H1 (cell line): Measurements from ENCODE around the gene MYO1D. TPM values are rescaled to one million over a fixed set of nuclear protein-coding genes. Genes with fewer than 3 reads are reported as not detected.

Source experiments
- CTCF ChIA-PET: fragments of 300-600 bp; sonication (Branson Sonifier 250); formaldehyde crosslinking; loops from one replicate; lab custom pipeline; 2021; ENCODE audit not compliant: partially characterized antibody; lab: Charles Lee
- POLR2A ChIA-PET: fragments of 300-600 bp; sonication (Branson Sonifier 250); formaldehyde crosslinking; loops from one replicate; lab custom pipeline; 2021; ENCODE audit warnings: inconsistent platforms; ENCODE audit not compliant: partially characterized antibody; lab: Charles Lee
- DNase-seq, 2 experiments: peaks; one replicate each; pipeline versions ENCODE4 v3.0.0 to v3.0.0-alpha.2; 2010 to 2022; ENCODE audit warnings: low spot score in 2 of 2, low read depth in 1 of 2, mixed read lengths in 1 of 2
- FAIRE-seq: peaks from 2 replicates; lab custom pipeline; 2011; peaks lifted over from hg19 to GRCh38; lab: Jason Lieb, UNC
- H2AFZ ChIP-seq: 2 replicates; pipeline ENCODE4 v1.8.1; 2012; ENCODE audit warnings: low read length, inconsistent platforms
- H2AK5ac ChIP-seq: 2 replicates; pipeline ENCODE4 v1.6.1; 2013; ENCODE audit warnings: low read depth, low read length
- H2BK120ac ChIP-seq: replicated peaks from 2 replicates; pipeline ENCODE3; 2013; ENCODE audit warnings: low read depth, low read length, inconsistent platforms
- H2BK12ac ChIP-seq: 2 replicates; pipeline ENCODE4 v1.6.1; 2013; ENCODE audit warnings: low read depth, low read length
- H2BK15ac ChIP-seq: 2 replicates; pipeline ENCODE4 v1.6.1; 2013; ENCODE audit warnings: low read length
- H2BK20ac ChIP-seq: 2 replicates; pipeline ENCODE4 v1.6.1; 2013; ENCODE audit warnings: low read length
- H2BK5ac ChIP-seq: 2 replicates; pipeline ENCODE4 v1.6.1; 2013; ENCODE audit warnings: low read depth, low read length
- H3K14ac ChIP-seq: 2 replicates; pipeline ENCODE4 v1.6.1; 2013; ENCODE audit warnings: inconsistent platforms; ENCODE audit not compliant: insufficient read length
- H3K18ac ChIP-seq: 2 replicates; pipeline ENCODE4 v1.6.1; 2013; ENCODE audit warnings: low read length; ENCODE audit errors: extremely low read depth
- H3K23ac ChIP-seq: 2 replicates; pipeline ENCODE4 v1.6.1; 2013; ENCODE audit warnings: inconsistent platforms; ENCODE audit not compliant: insufficient read length
- H3K23me2 ChIP-seq: 2 replicates; pipeline ENCODE4 v1.6.1; 2013; ENCODE audit warnings: low read depth, low read length
- H3K27ac ChIP-seq: 2 replicates; pipeline ENCODE4 v1.6.1; 2011; ENCODE audit warnings: low read depth, low read length, inconsistent platforms
- H3K27me3 ChIP-seq, 4 experiments: replicated peaks in 1 of 4; 1 replicate in 1 of 4; 2 replicates in 3 of 4; pipeline versions ENCODE4 v1.6.1 to v1.8.1; 2011 to 2013; ENCODE audit warnings: low read length in 3 of 4, mild to moderate bottlenecking in 3 of 4, inconsistent platforms in 2 of 4, mixed read lengths in 2 of 4, moderate library complexity in 1 of 4; ENCODE audit not compliant: control insufficient read depth in 3 of 4, insufficient read depth in 3 of 4; ENCODE audit errors: extremely low read depth in 1 of 4
- H3K36me3 ChIP-seq, 4 experiments: 2 replicates each; pipeline versions ENCODE4 v1.6.1 to v1.8.1; 2011 to 2013; ENCODE audit warnings: mild to moderate bottlenecking in 4 of 4, low read length in 3 of 4, moderate library complexity in 2 of 4, control low read depth in 1 of 4, inconsistent platforms in 1 of 4; ENCODE audit not compliant: insufficient read depth in 4 of 4, control insufficient read depth in 2 of 4
- H3K4ac ChIP-seq: replicated peaks from 2 replicates; pipeline ENCODE3; 2013; ENCODE audit warnings: low read length, low read depth, mixed read lengths, inconsistent platforms; ENCODE audit not compliant: insufficient read length
- H3K4me1 ChIP-seq, 4 experiments: replicated peaks in 1 of 4; 1 replicate in 1 of 4; 2 replicates in 3 of 4; pipeline versions ENCODE4 v1.6.1 to v1.8.1; 2011 to 2013; ENCODE audit warnings: low read length in 3 of 4, inconsistent platforms in 2 of 4, mixed read lengths in 1 of 4; ENCODE audit not compliant: insufficient read depth in 4 of 4, control insufficient read depth in 3 of 4
- H3K4me2 ChIP-seq, 2 experiments: 2 replicates each; pipeline versions ENCODE4 v1.6.1 to v1.8.1; 2011 to 2013; ENCODE audit warnings: low read depth in 2 of 2, low read length in 2 of 2, control low read depth in 1 of 2, inconsistent platforms in 1 of 2, mild to moderate bottlenecking in 1 of 2; ENCODE audit not compliant: insufficient read depth in 1 of 2
- H3K4me3 ChIP-seq, 4 experiments: fragments of 200-600, 300-600 bp in 1 of 4; sonication (generic), shearing (Covaris generic), sonication (Bioruptor Twin) in 1 of 4; 2 replicates each; pipeline versions ENCODE4 v1.5.1 to v1.8.1; 2011 to 2016; ENCODE audit warnings: low read length in 4 of 4, low read depth in 3 of 4, control low read depth in 2 of 4, inconsistent platforms in 2 of 4, mild to moderate bottlenecking in 2 of 4, mixed read lengths in 1 of 4, moderate library complexity in 1 of 4; ENCODE audit not compliant: insufficient read depth in 2 of 4; ENCODE audit errors: extremely low read depth in 1 of 4
- H3K56ac ChIP-seq: replicated peaks from 2 replicates; pipeline ENCODE3; 2013; ENCODE audit warnings: low read depth, mild to moderate bottlenecking, mixed read lengths, low read length, inconsistent platforms; ENCODE audit not compliant: insufficient read length
- H3K79me1 ChIP-seq: 2 replicates; pipeline ENCODE4 v1.6.1; 2013; ENCODE audit warnings: low read depth, low read length, control low read depth
- H3K79me2 ChIP-seq, 2 experiments: 2 replicates each; pipeline versions ENCODE4 v1.6.1 to v1.8.1; 2012 to 2013; ENCODE audit warnings: low read length in 2 of 2, mild to moderate bottlenecking in 2 of 2, inconsistent platforms in 1 of 2; ENCODE audit not compliant: insufficient read depth in 2 of 2, control insufficient read depth in 1 of 2
- H3K9ac ChIP-seq, 4 experiments: replicated peaks in 1 of 4; 1 replicate in 1 of 4; 2 replicates in 3 of 4; pipeline versions ENCODE4 v1.6.1 to v1.8.1; 2011 to 2013; ENCODE audit warnings: low read depth in 3 of 4, low read length in 3 of 4, control low read depth in 2 of 4, mild to moderate bottlenecking in 2 of 4, moderate library complexity in 2 of 4, inconsistent platforms in 1 of 4; ENCODE audit errors: extremely low read depth in 1 of 4
- H3K9me3 ChIP-seq, 2 experiments: 2 replicates each; pipeline versions ENCODE4 v1.6.1 to v1.8.1; 2012 to 2013; ENCODE audit warnings: mild to moderate bottlenecking in 2 of 2, moderate library complexity in 2 of 2, control low read depth in 1 of 2, inconsistent platforms in 1 of 2, low read depth in 1 of 2, low read length in 1 of 2, mixed read lengths in 1 of 2; ENCODE audit not compliant: insufficient read depth in 2 of 2
- H4K20me1 ChIP-seq, 2 experiments: replicated peaks in 1 of 2; 2 replicates each; pipeline versions ENCODE3 to v1.8.1; 2011 to 2013; ENCODE audit warnings: inconsistent platforms in 2 of 2, low read length in 2 of 2, mild to moderate bottlenecking in 1 of 2; ENCODE audit not compliant: insufficient read depth in 2 of 2, control insufficient read depth in 1 of 2
- H4K5ac ChIP-seq: 2 replicates; pipeline ENCODE4 v1.6.1; 2013; ENCODE audit warnings: low read length, low read depth, mixed read lengths, inconsistent platforms; ENCODE audit not compliant: insufficient read length
- H4K8ac ChIP-seq: 2 replicates; pipeline ENCODE4 v1.8.0; 2013; ENCODE audit warnings: mild to moderate bottlenecking, moderate library complexity, low read length, inconsistent platforms; ENCODE audit not compliant: insufficient read depth; ENCODE audit errors: extremely low read depth
- H4K91ac ChIP-seq: replicated peaks from 2 replicates; pipeline ENCODE3; 2013; ENCODE audit warnings: low read length, mixed read lengths, inconsistent platforms; ENCODE audit not compliant: insufficient read length
- ASH2L ChIP-seq: fragments of 200-600, 300-600 bp; sonication (generic); IDR thresholded peaks from one replicate; pipeline ENCODE4 v1.7.1; 2017; ENCODE audit warnings: low read length
- CHD2 ChIP-seq: IDR thresholded peaks from 2 replicates; pipeline ENCODE4 v1.6.1; 2012; ENCODE audit warnings: low read length, improper control_type of control experiment
- EP300 ChIP-seq, 2 experiments: IDR thresholded peaks; 1 replicate in 1 of 2; 2 replicates in 1 of 2; pipeline ENCODE4 v1.6.1; 2011 to 2012; ENCODE audit warnings: low read depth in 2 of 2, low read length in 2 of 2, mild to moderate bottlenecking in 2 of 2, borderline replicate concordance in 1 of 2, inconsistent platforms in 1 of 2, moderate library complexity in 1 of 2
- POLR2AphosphoS5 ChIP-seq: IDR thresholded peaks from 2 replicates; pipeline ENCODE4 v1.6.1; 2011; ENCODE audit warnings: low read depth, low read length
- WGBS, 2 experiments: shearing (Covaris generic) in 1 of 2; methylation state at CpG; one replicate each; pipeline versions ENCODE4 v1.1.6 to v1.1.7; 2013 to 2015; ENCODE audit warnings: low lambda C conversion rate in 2 of 2, mixed read lengths in 2 of 2, inconsistent platforms in 1 of 2, low coverage in 1 of 2, missing lambda C conversion rate in 1 of 2; ENCODE audit not compliant: insufficient replicate concordance in 2 of 2, insufficient coverage in 1 of 2, insufficient read length in 1 of 2; ENCODE audit errors: extremely low coverage in 1 of 2, missing lambda C conversion rate in 1 of 2; 5-methylcytosine and 5-hydroxymethylcytosine counted together
- polyA plus RNA-seq, 7 experiments: library from polyadenylated mRNA; depleted of rRNA in 3 of 7; stranded (reverse) in 5 of 7; unstranded in 2 of 7; fragments of >200 nt in 5 of 7; fragments of 200-250 nt in 2 of 7; gene quantifications; 1 replicate in 5 of 7; 2 replicates in 1 of 7; 4 replicates in 1 of 7; pipeline versions ENCODE4 v1.2.1 to v1.2.3, GENCODE V29; 2011 to 2013; ENCODE audit warnings: missing spikeins in 2 of 7, mixed read lengths in 2 of 7
- total RNA-seq: library from RNA; stranded (reverse); fragmentation: NEBNext Ultra II Directional; extraction: Animal tissue kit (Norgen Biotek cat#: 25700); gene quantifications from 2 replicates; pipeline ENCODE4 v1.2.1, GENCODE V29; 2021
- TF ChIP-seq, protein P1 (sequence below), 3 experiments: IDR thresholded peaks; 1 replicate in 2 of 3; 2 replicates in 1 of 3; pipeline versions ENCODE4 v1.5.1 to v1.6.1; 2011; ENCODE audit warnings: low read length in 3 of 3, mild to moderate bottlenecking in 3 of 3, inconsistent platforms in 2 of 3, low read depth in 1 of 3, moderate library complexity in 1 of 3; ENCODE audit not compliant: insufficient read depth in 1 of 3; ENCODE audit errors: control extremely low read depth in 1 of 3
- TF ChIP-seq, protein P2 (sequence below): IDR thresholded peaks from 2 replicates; pipeline ENCODE4 v1.6.1; 2012; ENCODE audit warnings: inconsistent platforms
- TF ChIP-seq, protein P3 (sequence below): IDR thresholded peaks from 2 replicates; pipeline ENCODE4 v1.6.1; 2012; ENCODE audit warnings: low read length, inconsistent platforms

Gene MYO1D
- total and polyA plus RNA-seq, 2 of the 8 experiments (the other 6 are each of a cell fraction or from before 2014, with no cell fraction given): 6.5 to 25.4 TPM

DNA sequence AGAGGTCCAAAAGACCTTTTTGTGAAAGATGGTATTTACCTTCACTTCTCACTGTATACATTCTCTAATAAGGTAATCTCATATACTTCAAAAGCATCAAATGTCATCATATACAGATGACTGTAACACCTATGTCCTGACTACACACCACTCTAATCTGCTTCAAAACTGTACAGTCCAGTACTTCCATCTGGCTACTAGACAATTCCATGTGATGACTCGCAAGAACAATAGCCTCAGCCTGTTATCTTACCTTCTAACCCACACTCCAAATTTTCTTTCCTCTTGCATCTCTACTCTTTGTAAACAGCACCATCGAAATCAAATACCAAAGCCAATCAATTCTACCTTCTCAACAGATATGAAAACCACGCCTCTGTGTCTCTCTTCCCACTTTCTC is 24.1 kb downstream of the MYO1D start:
- Histone ChIP-seq H4K5ac (no peak overlapping the region), H2BK12ac (no peak overlapping the region), H4K8ac (no peak overlapping the region), H3K9me3 (no peaks in the 10 kb centered on the region), H3K56ac (no peak overlapping the region), H3K27me3 (no peaks in the 10 kb centered on the region), H2AK5ac (no peak overlapping the region), H3K4ac (no peak overlapping the region), H2BK20ac (no peak overlapping the region), H2AFZ (no peak overlapping the region), H3K23ac (no peak overlapping the region), H3K4me1 (peaks cover 0 to 3% (median 3%) of the 10 kb centered on the region in 4 experiments; a peak in 1 of 7 replicates), H3K23me2 (no peaks in the 10 kb centered on the region), H4K91ac (no peak overlapping the region), H3K79me2 (peaks cover 0 to 2% of the 10 kb centered on the region in 2 experiments; a peak in 1 of 4 replicates), H2BK15ac (no peak overlapping the region), H4K20me1 (peaks cover 0 to 2% of the 10 kb centered on the region in 2 experiments), H3K27ac (no peak overlapping the region), H3K18ac (no peak overlapping the region), H3K36me3 (no peaks in the 10 kb centered on the region), H3K9ac (no peak overlapping the region), H3K79me1 (no peaks in the 10 kb centered on the region; the same call in 1 of the 2 replicates), H3K4me2 (no peak overlapping the region), H3K14ac (no peak overlapping the region), H2BK120ac (no peak overlapping the region), H2BK5ac (no peak overlapping the region), H3K4me3 (no peak overlapping the region)
- ChIA-PET CTCF (no interaction called here), POLR2A (no interaction called here)
- DNase-seq (no peak), FAIRE-seq (no peak)
- WGBS, 2 experiments: 88% methylated on average over 3 of the region's 3 CpGs; no CpG with 5 or more reads in 1 of the 2 experiments
- TF ChIP-seq, protein P1, sequence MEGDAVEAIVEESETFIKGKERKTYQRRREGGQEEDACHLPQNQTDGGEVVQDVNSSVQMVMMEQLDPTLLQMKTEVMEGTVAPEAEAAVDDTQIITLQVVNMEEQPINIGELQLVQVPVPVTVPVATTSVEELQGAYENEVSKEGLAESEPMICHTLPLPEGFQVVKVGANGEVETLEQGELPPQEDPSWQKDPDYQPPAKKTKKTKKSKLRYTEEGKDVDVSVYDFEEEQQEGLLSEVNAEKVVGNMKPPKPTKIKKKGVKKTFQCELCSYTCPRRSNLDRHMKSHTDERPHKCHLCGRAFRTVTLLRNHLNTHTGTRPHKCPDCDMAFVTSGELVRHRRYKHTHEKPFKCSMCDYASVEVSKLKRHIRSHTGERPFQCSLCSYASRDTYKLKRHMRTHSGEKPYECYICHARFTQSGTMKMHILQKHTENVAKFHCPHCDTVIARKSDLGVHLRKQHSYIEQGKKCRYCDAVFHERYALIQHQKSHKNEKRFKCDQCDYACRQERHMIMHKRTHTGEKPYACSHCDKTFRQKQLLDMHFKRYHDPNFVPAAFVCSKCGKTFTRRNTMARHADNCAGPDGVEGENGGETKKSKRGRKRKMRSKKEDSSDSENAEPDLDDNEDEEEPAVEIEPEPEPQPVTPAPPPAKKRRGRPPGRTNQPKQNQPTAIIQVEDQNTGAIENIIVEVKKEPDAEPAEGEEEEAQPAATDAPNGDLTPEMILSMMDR (IDR thresholded peaks at IDR 0.05; ENCODE audit: control extremely low read depth in 1 of 3, insufficient read depth in 1 of 3, low read depth in 1 of 3, low read length in 3 of 3): no peak
- TF ChIP-seq, protein P2, sequence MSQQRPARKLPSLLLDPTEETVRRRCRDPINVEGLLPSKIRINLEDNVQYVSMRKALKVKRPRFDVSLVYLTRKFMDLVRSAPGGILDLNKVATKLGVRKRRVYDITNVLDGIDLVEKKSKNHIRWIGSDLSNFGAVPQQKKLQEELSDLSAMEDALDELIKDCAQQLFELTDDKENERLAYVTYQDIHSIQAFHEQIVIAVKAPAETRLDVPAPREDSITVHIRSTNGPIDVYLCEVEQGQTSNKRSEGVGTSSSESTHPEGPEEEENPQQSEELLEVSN: no peak
- TF ChIP-seq ASH2L: no peak
- no peak for TF ChIP-seq EP300 (IDR thresholded peaks at IDR 0.05; ENCODE audit: borderline replicate concordance in 1 of 2, low read depth in 2 of 2, low read length in 2 of 2)
- TF ChIP-seq, protein P3, sequence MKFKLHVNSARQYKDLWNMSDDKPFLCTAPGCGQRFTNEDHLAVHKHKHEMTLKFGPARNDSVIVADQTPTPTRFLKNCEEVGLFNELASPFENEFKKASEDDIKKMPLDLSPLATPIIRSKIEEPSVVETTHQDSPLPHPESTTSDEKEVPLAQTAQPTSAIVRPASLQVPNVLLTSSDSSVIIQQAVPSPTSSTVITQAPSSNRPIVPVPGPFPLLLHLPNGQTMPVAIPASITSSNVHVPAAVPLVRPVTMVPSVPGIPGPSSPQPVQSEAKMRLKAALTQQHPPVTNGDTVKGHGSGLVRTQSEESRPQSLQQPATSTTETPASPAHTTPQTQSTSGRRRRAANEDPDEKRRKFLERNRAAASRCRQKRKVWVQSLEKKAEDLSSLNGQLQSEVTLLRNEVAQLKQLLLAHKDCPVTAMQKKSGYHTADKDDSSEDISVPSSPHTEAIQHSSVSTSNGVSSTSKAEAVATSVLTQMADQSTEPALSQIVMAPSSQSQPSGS: no peak
- TF ChIP-seq POLR2AphosphoS5: no peak
- TF ChIP-seq CHD2: no peak
